OCI-LY7 (cell line): Measurements from ENCODE around the gene POLR3F. TPM values are rescaled to one million over a fixed set of nuclear protein-coding genes. Genes with fewer than 3 reads are reported as not detected.

ENCODE experiments used
- BruUV-seq: library from RNA; stranded (reverse); fragments of 400-500 nt; replicated peaks from 2 replicates; lab custom pipeline; 2021; lab: Mats Ljungman, UMichigan
- CTCF ChIA-PET: fragments of 300-600 bp; sonication (Branson Sonifier 250); formaldehyde crosslinking; loops from one replicate; lab custom pipeline; 2022; ENCODE audit warnings: antibody characterized with exemption; ENCODE audit not compliant: unreplicated experiment; lab: Charles Lee
- POLR2A ChIA-PET: fragments of 300-600 bp; sonication (Branson Sonifier 250); formaldehyde crosslinking; loops from one replicate; lab custom pipeline; 2022; ENCODE audit warnings: antibody characterized with exemption; lab: Charles Lee
- DNase-seq: peaks from one replicate; pipeline ENCODE4 v3.0.0-alpha.2; 2015; ENCODE audit warnings: low spot score
- H2AFZ ChIP-seq: fragments of 200-600 bp; sonication (generic), shearing (Covaris generic); 2 replicates; pipeline ENCODE4 v1.6.1; 2014; ENCODE audit warnings: mild to moderate bottlenecking, antibody characterized with exemption, low read length, moderate library complexity
- H3K27ac ChIP-seq: fragments of 200-600 bp; sonication (generic); 2 replicates; pipeline ENCODE4 v1.5.1; 2014; ENCODE audit warnings: mixed run types, low read depth, mild to moderate bottlenecking, moderate library complexity, low read length, inconsistent platforms; ENCODE audit not compliant: poor library complexity, severe bottlenecking
- H3K36me3 ChIP-seq: fragments of 200-600 bp; sonication (generic); 2 replicates; pipeline ENCODE4 v1.6.1; 2014; ENCODE audit warnings: mild to moderate bottlenecking, antibody characterized with exemption, low read length, moderate library complexity, mixed read lengths; ENCODE audit not compliant: insufficient read depth
- H3K4me1 ChIP-seq: fragments of 200-600 bp; sonication (generic); 2 replicates; pipeline ENCODE4 v1.5.1; 2014; ENCODE audit warnings: mild to moderate bottlenecking, low read length; ENCODE audit not compliant: insufficient read depth, poor library complexity, severe bottlenecking
- H3K4me2 ChIP-seq: fragments of 200-600 bp; sonication (generic); 2 replicates; pipeline ENCODE4 v1.6.1; 2014; ENCODE audit warnings: mild to moderate bottlenecking, low read length
- H3K4me3 ChIP-seq: fragments of 200-600 bp; sonication (generic); 2 replicates; pipeline ENCODE4 v1.5.1; 2014; ENCODE audit warnings: mild to moderate bottlenecking, low read depth, low read length; ENCODE audit not compliant: poor library complexity, severe bottlenecking
- H3K79me2 ChIP-seq: fragments of 200-600 bp; sonication (generic); 2 replicates; pipeline ENCODE4 v1.6.1; 2016; ENCODE audit warnings: low read depth, mild to moderate bottlenecking, low read length, moderate library complexity, mixed read lengths; ENCODE audit not compliant: insufficient read depth
- H3K9me2 ChIP-seq: fragments of 200-600 bp; sonication (generic); 2 replicates; pipeline ENCODE4 v1.6.1; 2016; ENCODE audit warnings: mild to moderate bottlenecking, low read length, mixed read lengths; ENCODE audit not compliant: insufficient read depth
- H3K9me3 ChIP-seq: fragments of 200-600 bp; sonication (generic); 2 replicates; pipeline ENCODE4 v1.6.1; 2014; ENCODE audit warnings: mild to moderate bottlenecking, mixed run types, low read length, mixed read lengths
- H4K20me1 ChIP-seq: fragments of 200-600 bp; sonication (generic); 2 replicates; pipeline ENCODE4 v1.6.1; 2014; ENCODE audit warnings: mild to moderate bottlenecking, antibody characterized with exemption, low read length, moderate library complexity, mixed read lengths; ENCODE audit not compliant: insufficient read depth
- EZH2phosphoT487 ChIP-seq: fragments of 200-600 bp; sonication (generic); IDR thresholded peaks from 2 replicates; pipeline ENCODE4 v1.6.1; 2018; ENCODE audit warnings: low read depth, borderline replicate concordance, mild to moderate bottlenecking, mixed run types, antibody characterized with exemption, low read length, moderate library complexity, mixed read lengths
- intact Hi-C: fragments of 100-400 bp; cut with micrococcal nuclease; formaldehyde crosslinking; loops from one replicate; pipeline ENCODE4 v1.10.0; 2022; ENCODE audit not compliant: unreplicated experiment
- total RNA-seq, 2 experiments: library from RNA; depleted of rRNA in 1 of 2; stranded (reverse); fragments of >200 nt in 1 of 2; shearing (Covaris generic) in 1 of 2; gene quantifications; 2 replicates each; pipeline ENCODE4 v1.2.3, GENCODE V29; 2014 to 2022
- TF ChIP-seq, protein P1 (sequence below): fragments of 200-600 bp; sonication (generic); conservative IDR thresholded peaks from 2 replicates; pipeline ENCODE4 v1.5.1; 2014; ENCODE audit warnings: mild to moderate bottlenecking, antibody characterized with exemption, low read length, moderate library complexity, mixed read lengths

Gene POLR3F
- total RNA-seq, 2 experiments from 2014 or later, result 12.3 to 14.9 TPM

GRCh38 chr20:18443886-18444285, 23.3 kb upstream of the POLR3F start:
- Histone ChIP-seq H4K20me1 (no peaks in the 10 kb centered on the region), H3K36me3 (no peaks in the 10 kb centered on the region), H3K4me3 (no peak overlapping the region), H3K4me2 (no peak overlapping the region), H2AFZ (no peak overlapping the region), H3K79me2 (no peaks in the 10 kb centered on the region), H3K4me1 (no peaks in the 10 kb centered on the region), H3K9me2 (no peaks in the 10 kb centered on the region), H3K9me3 (no peaks in the 10 kb centered on the region), H3K27ac (no peak overlapping the region)
- no peak for TF ChIP-seq EZH2phosphoT487
- TF ChIP-seq, protein P1, sequence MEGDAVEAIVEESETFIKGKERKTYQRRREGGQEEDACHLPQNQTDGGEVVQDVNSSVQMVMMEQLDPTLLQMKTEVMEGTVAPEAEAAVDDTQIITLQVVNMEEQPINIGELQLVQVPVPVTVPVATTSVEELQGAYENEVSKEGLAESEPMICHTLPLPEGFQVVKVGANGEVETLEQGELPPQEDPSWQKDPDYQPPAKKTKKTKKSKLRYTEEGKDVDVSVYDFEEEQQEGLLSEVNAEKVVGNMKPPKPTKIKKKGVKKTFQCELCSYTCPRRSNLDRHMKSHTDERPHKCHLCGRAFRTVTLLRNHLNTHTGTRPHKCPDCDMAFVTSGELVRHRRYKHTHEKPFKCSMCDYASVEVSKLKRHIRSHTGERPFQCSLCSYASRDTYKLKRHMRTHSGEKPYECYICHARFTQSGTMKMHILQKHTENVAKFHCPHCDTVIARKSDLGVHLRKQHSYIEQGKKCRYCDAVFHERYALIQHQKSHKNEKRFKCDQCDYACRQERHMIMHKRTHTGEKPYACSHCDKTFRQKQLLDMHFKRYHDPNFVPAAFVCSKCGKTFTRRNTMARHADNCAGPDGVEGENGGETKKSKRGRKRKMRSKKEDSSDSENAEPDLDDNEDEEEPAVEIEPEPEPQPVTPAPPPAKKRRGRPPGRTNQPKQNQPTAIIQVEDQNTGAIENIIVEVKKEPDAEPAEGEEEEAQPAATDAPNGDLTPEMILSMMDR, result no peak
- no TSS peak for BruUV-seq
- POLR2A ChIA-PET, result interaction anchor here (1.2 kb wide), 1 partner anchor 14 kb away, joined by 3 read pairs; no protein-coding TSS in a partner anchor
- CTCF ChIA-PET, result no interaction called here
- intact Hi-C loops, result no loop called here
- DNase-seq, result no peak

GRCh38 chr20:18456600-18456999, 10.6 kb upstream of the POLR3F start:
- Histone ChIP-seq H3K9me2 (no peaks in the 10 kb centered on the region), H3K4me1 (no peaks in the 10 kb centered on the region), H3K79me2 (no peaks in the 10 kb centered on the region), H3K9me3 (no peaks in the 10 kb centered on the region), H2AFZ (no peak overlapping the region), H3K27ac (no peak overlapping the region), H3K4me3 (no peak overlapping the region), H3K36me3 (no peaks in the 10 kb centered on the region), H4K20me1 (no peaks in the 10 kb centered on the region), H3K4me2 (no peak overlapping the region)
- ChIA-PET CTCF (no interaction called here), POLR2A (interaction anchor here (0.6 to 0.7 kb wide), 2 partner anchors 17 to 21 kb away, joined by 3 read pairs; no protein-coding TSS in a partner anchor)
- TF ChIP-seq, protein P1, result no peak
- no peak for TF ChIP-seq EZH2phosphoT487
- DNase-seq, result no peak
- BruUV-seq, result no TSS peak
- intact Hi-C loops, result no loop called here

- no peak for DNase-seq
- H3K4me2 ChIP-seq, result peak overlapping the region; percentile 81
- CTCF ChIA-PET, result interaction anchor here (1.1 kb wide), 1 partner anchor 20 kb away, joined by 3 read pairs; no protein-coding TSS in a partner anchor
- H3K9me3 ChIP-seq, result no peaks in the 10 kb centered on the region
- H2AFZ ChIP-seq, result peak overlapping the region; percentile 70; the same call in 1 of the 2 replicates
- peaks cover 17% of the 10 kb centered on the region for H3K4me1 ChIP-seq
- H3K27ac ChIP-seq, result no peak overlapping the region
- POLR2A ChIA-PET, result interaction anchor here (0.6 to 2.7 kb wide), 8 partner anchors 10 to 641 kb away, joined by 3 to 15 read pairs (median 4); partner anchors contain the start of genes RBBP9 and SEC23B
- peaks cover 22% of the 10 kb centered on the region for H3K79me2 ChIP-seq
- intact Hi-C loops, result loop anchor here (2.0 to 10.0 kb wide), 2 partner anchors 101 to 181 kb away; partner anchors contain the start of genes SMIM26 and ZNF133
- no peaks in the 10 kb centered on the region for H4K20me1 ChIP-seq
- no peaks in the 10 kb centered on the region for H3K9me2 ChIP-seq
- H3K36me3 ChIP-seq, result peaks cover 11% of the 10 kb centered on the region; the same call in 1 of the 2 replicates
- TF ChIP-seq EZH2phosphoT487, result no peak
- TF ChIP-seq, protein P1, result no peak
- BruUV-seq, result no TSS peak
- peak overlapping the region; percentile 86 for H3K4me3 ChIP-seq
Measured at GRCh38 chr20:18465536-18466200, 1.5 kb upstream of the POLR3F start.
